ENCODE results near the gene MDC1. TPM values are rescaled to one million over a fixed set of nuclear protein-coding genes. Genes with fewer than 3 reads are reported as not detected.
A peak's percentile ranks its signal among the peaks of the same experiment; 100 is the strongest.

Gene MDC1
- total RNA-seq, 2 donors from 2014 or later: 11.4 to 18.1 TPM

- DNase-seq (peak; percentile 74 to 88 (median 84)), ATAC-seq (peak; percentile 72)
- H3K36me3 ChIP-seq (replicated peaks in 1 of 2; ENCODE audit: insufficient read depth in 1 of 2, low read depth in 2 of 2): no peaks in the 10 kb centered on the region
- H3K27me3 ChIP-seq: no peaks in the 10 kb centered on the region
- intact Hi-C loops (cut with DNase I): no loop called here
- H3K27ac ChIP-seq: peak overlapping the region; percentile 82 to 97 (median 94)
- H3K4me1 ChIP-seq: peaks cover 76% of the 10 kb centered on the region
- no peaks in the 10 kb centered on the region for H3K9me3 ChIP-seq
- H3K4me3 ChIP-seq: no peak overlapping the region
- 12 to 25% methylated on average over 12 of the region's 12 CpGs for WGBS, 2 donors
- TF ChIP-seq, protein P1, sequence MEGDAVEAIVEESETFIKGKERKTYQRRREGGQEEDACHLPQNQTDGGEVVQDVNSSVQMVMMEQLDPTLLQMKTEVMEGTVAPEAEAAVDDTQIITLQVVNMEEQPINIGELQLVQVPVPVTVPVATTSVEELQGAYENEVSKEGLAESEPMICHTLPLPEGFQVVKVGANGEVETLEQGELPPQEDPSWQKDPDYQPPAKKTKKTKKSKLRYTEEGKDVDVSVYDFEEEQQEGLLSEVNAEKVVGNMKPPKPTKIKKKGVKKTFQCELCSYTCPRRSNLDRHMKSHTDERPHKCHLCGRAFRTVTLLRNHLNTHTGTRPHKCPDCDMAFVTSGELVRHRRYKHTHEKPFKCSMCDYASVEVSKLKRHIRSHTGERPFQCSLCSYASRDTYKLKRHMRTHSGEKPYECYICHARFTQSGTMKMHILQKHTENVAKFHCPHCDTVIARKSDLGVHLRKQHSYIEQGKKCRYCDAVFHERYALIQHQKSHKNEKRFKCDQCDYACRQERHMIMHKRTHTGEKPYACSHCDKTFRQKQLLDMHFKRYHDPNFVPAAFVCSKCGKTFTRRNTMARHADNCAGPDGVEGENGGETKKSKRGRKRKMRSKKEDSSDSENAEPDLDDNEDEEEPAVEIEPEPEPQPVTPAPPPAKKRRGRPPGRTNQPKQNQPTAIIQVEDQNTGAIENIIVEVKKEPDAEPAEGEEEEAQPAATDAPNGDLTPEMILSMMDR (IDR thresholded peaks at IDR 0.05): peak in 4 of 7 experiments; percentile 15 to 34 (median 27)
- TF ChIP-seq POLR2A (IDR thresholded peaks at IDR 0.05): peak in 2 of 3 donors; percentile 62 to 74
Measured at GRCh38 chr6:30749554-30750378, 32.7 kb upstream of the MDC1 start.

- Histone ChIP-seq H3K27me3 (no peaks in the 10 kb centered on the region), H3K4me3 (no peak overlapping the region), H3K9me3 (no peaks in the 10 kb centered on the region), H3K4me1 (peaks cover 80% of the 10 kb centered on the region), H3K36me3 (replicated peaks in 1 of 2; ENCODE audit: insufficient read depth in 1 of 2, low read depth in 2 of 2) (no peaks in the 10 kb centered on the region), H3K27ac (peak overlapping the region; percentile 82 to 97 (median 94))
- ATAC-seq (peak; percentile 5), DNase-seq (peak in 3 of 4 donors; percentile 52 to 72 (median 54))
- intact Hi-C loops (cut with DNase I): no loop called here
- no peak for TF ChIP-seq POLR2A (IDR thresholded peaks at IDR 0.05)
- TF ChIP-seq, protein P1 (IDR thresholded peaks at IDR 0.05): no peak
- 30 to 32% methylated on average over 8 of the region's 8 CpGs for WGBS, 2 donors
Measured at GRCh38 chr6:30748851-30749540, 31.9 kb upstream of the MDC1 start.

DNA sequence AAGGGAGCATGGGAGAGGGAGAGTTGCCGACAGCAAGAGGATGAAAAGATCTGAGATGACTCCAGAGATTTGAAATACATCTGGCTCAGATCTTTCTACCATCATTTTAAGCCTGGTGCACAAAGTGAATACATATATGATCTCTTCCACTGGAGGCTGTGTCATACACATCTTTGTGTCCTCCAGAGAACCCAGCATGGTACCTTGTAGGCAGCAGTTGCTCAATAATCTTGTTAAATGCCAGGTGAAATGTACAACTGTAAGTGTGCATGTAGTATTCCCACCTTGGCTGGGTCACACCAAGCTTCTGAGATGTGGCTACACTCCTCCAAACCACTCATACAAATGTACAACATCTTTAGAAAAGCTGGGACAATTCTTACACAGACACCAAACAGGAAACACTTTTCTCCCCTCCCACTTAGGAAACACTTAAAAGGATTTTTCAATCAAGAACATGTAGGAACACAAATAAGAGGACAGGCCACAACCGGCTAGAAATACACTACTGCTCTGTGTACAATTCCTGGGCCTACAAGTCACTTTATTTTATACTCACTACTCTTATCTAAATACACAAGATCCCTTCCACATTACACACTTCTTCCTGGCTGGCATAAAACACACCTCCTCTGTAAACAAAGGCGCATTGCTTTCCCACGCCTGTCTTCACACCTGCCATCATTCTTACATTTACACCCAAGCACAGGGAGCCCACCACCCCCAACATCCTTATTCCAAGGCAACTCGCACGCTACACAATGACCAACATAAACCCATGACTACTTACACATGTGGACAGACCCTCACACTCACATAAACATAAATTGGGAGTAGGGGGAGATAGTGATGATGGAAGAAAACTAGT, 31.1 kb upstream of the MDC1 start:
- intact Hi-C loops (cut with DNase I): no loop called here
- 39 to 43% methylated on average over 6 of the region's 6 CpGs for WGBS, 2 donors
- DNase-seq (peak in 1 of 4 donors; percentile 49), ATAC-seq (no peak)
- TF ChIP-seq POLR2A (IDR thresholded peaks at IDR 0.05): peak in 1 of 3 donors; percentile 17
- TF ChIP-seq, protein P1 (IDR thresholded peaks at IDR 0.05): no peak
- Histone ChIP-seq H3K9me3 (no peaks in the 10 kb centered on the region), H3K4me1 (peaks cover 78% of the 10 kb centered on the region), H3K36me3 (replicated peaks in 1 of 2; ENCODE audit: insufficient read depth in 1 of 2, low read depth in 2 of 2) (no peaks in the 10 kb centered on the region), H3K27me3 (no peaks in the 10 kb centered on the region), H3K27ac (peak overlapping the region; percentile 82 to 97 (median 94)), H3K4me3 (no peak overlapping the region)

GRCh38 chr6:30747300-30747687, 30.2 kb upstream of the MDC1 start:
- Histone ChIP-seq H3K4me3 (no peak overlapping the region), H3K27me3 (no peaks in the 10 kb centered on the region), H3K36me3 (replicated peaks in 1 of 2; ENCODE audit: insufficient read depth in 1 of 2, low read depth in 2 of 2) (no peaks in the 10 kb centered on the region), H3K4me1 (peaks cover 69% of the 10 kb centered on the region), H3K9me3 (no peaks in the 10 kb centered on the region), H3K27ac (peak overlapping the region; percentile 82 to 97 (median 94))
- ATAC-seq: no peak
- WGBS, 2 donors: 85 to 96% methylated on average over 1 of the region's 1 CpG
- intact Hi-C loops (cut with DNase I): no loop called here
- no peak for DNase-seq
- no peak for TF ChIP-seq POLR2A (IDR thresholded peaks at IDR 0.05)
- TF ChIP-seq, protein P1 (IDR thresholded peaks at IDR 0.05): no peak

All from body of pancreas (tissue), 4 donors.